ENCODE results near the gene RPH3AL. TPM values are rescaled to one million over a fixed set of nuclear protein-coding genes. Genes with fewer than 3 reads are reported as not detected.

RPH3AL gene
- total RNA-seq, 1 donor: 2.9 TPM

DNA sequence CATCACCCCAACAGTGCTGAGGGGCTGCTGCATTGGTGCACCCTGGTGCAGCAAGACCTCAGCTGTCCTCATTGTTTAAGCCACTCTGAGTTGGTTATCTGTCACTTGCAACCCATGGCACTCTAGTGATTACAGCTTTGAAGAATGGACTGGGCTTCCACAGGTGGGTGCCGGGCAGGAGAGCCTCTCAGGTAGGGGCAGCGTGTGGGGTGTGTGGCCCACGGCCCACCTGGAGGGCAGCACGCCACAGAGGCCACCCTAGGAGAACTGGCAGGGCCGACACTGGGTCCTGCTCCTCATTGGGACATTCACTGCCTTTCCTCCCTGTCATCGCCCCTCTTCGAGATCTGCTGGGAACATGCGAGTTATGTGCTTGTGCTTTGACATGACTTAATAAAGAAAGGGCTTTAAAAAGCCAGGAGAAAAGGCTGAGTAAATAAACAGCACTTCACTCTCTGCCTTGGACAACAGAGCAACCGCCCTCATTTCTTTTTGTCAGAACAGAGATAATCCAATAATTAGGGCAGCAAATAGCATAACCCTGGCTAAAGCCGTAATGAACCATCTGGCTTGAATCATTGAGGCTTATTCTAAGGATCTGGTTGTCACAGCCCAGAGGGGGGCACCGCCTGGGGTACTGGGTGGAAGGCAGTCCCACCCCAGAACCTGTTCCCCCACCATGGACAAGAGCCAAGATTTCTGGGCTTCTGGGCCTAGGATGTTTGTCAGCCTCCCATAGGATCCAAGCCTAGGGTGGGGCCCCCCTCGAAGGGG lies 174.1 kb downstream of the RPH3AL start:
- Histone ChIP-seq H3K4me3 (ENCODE audit: insufficient read depth, low read length) (no peak overlapping the region), H3K4me1 (ENCODE audit: insufficient read depth, low read length) (no peaks in the 10 kb centered on the region), H3K36me3 (ENCODE audit: insufficient read depth, low read length) (no peaks in the 10 kb centered on the region), H3K27ac (ENCODE audit: low read depth, low read length) (no peak overlapping the region), H3K4me2 (ENCODE audit: insufficient read depth, low read length) (no peak overlapping the region), H2AFZ (ENCODE audit: low read length) (no peak overlapping the region), H4K20me1 (ENCODE audit: insufficient read depth, low read length) (peaks cover 3% of the 10 kb centered on the region), H3K27me3 (ENCODE audit: insufficient read depth, low read length) (peaks cover 50% of the 10 kb centered on the region), H3K79me2 (ENCODE audit: insufficient read depth, low read length) (no peaks in the 10 kb centered on the region), H3K9me3 (ENCODE audit: low read depth, low read length) (no peaks in the 10 kb centered on the region)
- TF ChIP-seq, protein P1, sequence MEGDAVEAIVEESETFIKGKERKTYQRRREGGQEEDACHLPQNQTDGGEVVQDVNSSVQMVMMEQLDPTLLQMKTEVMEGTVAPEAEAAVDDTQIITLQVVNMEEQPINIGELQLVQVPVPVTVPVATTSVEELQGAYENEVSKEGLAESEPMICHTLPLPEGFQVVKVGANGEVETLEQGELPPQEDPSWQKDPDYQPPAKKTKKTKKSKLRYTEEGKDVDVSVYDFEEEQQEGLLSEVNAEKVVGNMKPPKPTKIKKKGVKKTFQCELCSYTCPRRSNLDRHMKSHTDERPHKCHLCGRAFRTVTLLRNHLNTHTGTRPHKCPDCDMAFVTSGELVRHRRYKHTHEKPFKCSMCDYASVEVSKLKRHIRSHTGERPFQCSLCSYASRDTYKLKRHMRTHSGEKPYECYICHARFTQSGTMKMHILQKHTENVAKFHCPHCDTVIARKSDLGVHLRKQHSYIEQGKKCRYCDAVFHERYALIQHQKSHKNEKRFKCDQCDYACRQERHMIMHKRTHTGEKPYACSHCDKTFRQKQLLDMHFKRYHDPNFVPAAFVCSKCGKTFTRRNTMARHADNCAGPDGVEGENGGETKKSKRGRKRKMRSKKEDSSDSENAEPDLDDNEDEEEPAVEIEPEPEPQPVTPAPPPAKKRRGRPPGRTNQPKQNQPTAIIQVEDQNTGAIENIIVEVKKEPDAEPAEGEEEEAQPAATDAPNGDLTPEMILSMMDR (IDR thresholded peaks at IDR 0.05; ENCODE audit: extremely low read depth, low read depth, low read length): no peak
- no peak for DNase-seq (ENCODE audit: insufficient read length, low spot score, missing footprints)

DNA sequence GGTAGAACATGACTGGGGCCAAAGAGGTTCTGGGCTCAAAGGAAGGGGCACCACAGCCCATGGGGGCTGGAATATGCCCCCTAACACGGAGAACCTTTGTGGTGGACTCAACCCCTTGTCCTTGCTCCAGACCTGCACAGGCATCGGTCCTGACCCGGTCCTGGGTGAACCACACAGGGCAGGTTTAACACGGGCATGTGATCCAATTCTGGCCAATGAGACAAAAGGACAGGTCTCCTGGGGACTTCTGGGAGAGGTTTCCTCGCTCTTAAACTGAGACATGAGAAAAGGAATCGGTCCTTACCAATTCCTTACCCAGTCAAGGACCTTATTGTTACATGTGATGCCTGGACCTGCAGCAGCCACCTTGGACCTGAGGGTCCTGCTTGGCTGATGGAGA lies 174.8 kb downstream of the RPH3AL start:
- no peak overlapping the region for H3K4me3 ChIP-seq (ENCODE audit: insufficient read depth, low read length)
- H3K4me1 ChIP-seq (ENCODE audit: insufficient read depth, low read length): no peaks in the 10 kb centered on the region
- H3K36me3 ChIP-seq (ENCODE audit: insufficient read depth, low read length): no peaks in the 10 kb centered on the region
- peaks cover 45% of the 10 kb centered on the region for H3K27me3 ChIP-seq (ENCODE audit: insufficient read depth, low read length)
- no peak overlapping the region for H3K4me2 ChIP-seq (ENCODE audit: insufficient read depth, low read length)
- no peak for DNase-seq (ENCODE audit: insufficient read length, low spot score, missing footprints)
- no peaks in the 10 kb centered on the region for H3K79me2 ChIP-seq (ENCODE audit: insufficient read depth, low read length)
- H3K27ac ChIP-seq (ENCODE audit: low read depth, low read length): no peak overlapping the region
- no peaks in the 10 kb centered on the region for H3K9me3 ChIP-seq (ENCODE audit: low read depth, low read length)
- H4K20me1 ChIP-seq (ENCODE audit: insufficient read depth, low read length): peaks cover 2% of the 10 kb centered on the region
- TF ChIP-seq, protein P1 (IDR thresholded peaks at IDR 0.05; ENCODE audit: extremely low read depth, low read depth, low read length): no peak
- no peak overlapping the region for H2AFZ ChIP-seq (ENCODE audit: low read length)

DNA sequence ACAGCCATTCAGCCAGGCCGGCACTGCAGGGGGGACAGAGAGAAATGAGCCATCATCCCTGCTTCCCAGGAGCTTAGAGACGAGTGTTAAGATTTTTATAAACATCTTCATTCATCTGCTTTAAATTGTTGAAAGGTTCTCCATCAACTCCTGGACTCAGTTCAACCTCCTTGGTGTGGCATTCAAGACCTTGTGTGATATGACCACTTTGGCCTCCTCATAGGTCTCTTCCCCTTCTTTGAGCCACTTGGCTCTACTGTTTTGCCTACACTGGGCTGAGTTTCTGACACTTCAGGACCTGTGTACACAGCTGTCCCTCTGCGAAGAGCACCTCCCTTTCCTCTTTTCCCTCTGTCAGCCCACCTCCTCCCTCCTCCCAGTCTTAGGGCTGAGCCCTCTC lies 175.5 kb downstream of the RPH3AL start:
- Histone ChIP-seq H3K4me2 (ENCODE audit: insufficient read depth, low read length) (no peak overlapping the region), H3K79me2 (ENCODE audit: insufficient read depth, low read length) (no peaks in the 10 kb centered on the region), H3K27ac (ENCODE audit: low read depth, low read length) (no peak overlapping the region), H3K36me3 (ENCODE audit: insufficient read depth, low read length) (no peaks in the 10 kb centered on the region), H3K9me3 (ENCODE audit: low read depth, low read length) (no peaks in the 10 kb centered on the region), H3K27me3 (ENCODE audit: insufficient read depth, low read length) (peaks cover 39% of the 10 kb centered on the region), H2AFZ (ENCODE audit: low read length) (no peak overlapping the region), H3K4me1 (ENCODE audit: insufficient read depth, low read length) (no peaks in the 10 kb centered on the region), H3K4me3 (ENCODE audit: insufficient read depth, low read length) (no peak overlapping the region), H4K20me1 (ENCODE audit: insufficient read depth, low read length) (no peaks in the 10 kb centered on the region)
- TF ChIP-seq, protein P1 (IDR thresholded peaks at IDR 0.05; ENCODE audit: extremely low read depth, low read depth, low read length): no peak
- DNase-seq (ENCODE audit: insufficient read length, low spot score, missing footprints): no peak

DNA sequence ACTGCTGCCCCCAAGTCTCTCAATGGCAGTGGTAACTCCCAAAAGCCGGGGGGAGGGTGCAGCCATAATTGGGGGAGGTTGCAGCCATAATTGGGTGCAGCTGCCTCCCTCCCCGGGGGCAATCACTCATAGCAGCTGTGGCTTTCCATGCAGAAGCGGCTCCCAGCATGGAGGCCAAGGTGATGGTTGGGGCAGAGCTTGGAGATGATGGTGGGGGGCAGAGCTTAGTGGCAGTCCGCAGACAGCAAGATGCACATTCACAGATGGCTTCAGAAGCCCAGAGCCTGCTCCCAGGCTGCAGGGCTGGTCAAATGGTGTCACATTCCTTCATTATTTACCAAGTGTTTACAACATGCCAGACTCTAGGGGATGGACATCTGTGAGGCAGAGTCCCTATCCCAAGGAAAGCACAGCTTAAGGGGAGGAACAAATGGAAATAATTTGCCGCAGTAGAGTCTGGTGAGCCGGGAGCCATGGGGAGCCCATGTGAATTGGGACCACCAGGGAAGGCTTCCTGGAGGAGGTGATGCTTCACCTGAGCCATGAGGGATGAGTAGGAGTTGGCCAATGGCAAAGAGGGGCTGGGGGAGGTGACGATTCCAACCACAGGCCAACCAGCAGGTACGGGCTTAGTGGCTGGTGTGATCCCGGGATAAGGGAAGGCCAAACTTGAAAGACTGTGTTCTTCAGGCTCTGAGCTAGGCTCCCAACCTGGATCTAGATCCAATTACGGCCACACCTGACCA lies 179.3 kb downstream of the RPH3AL start:
- peaks cover 9% of the 10 kb centered on the region for H3K27me3 ChIP-seq (ENCODE audit: insufficient read depth, low read length)
- no peak overlapping the region for H2AFZ ChIP-seq (ENCODE audit: low read length)

More for the DNA sequence above, 179.3 kb downstream of the RPH3AL start:
- Histone ChIP-seq H3K79me2 (ENCODE audit: insufficient read depth, low read length) (no peaks in the 10 kb centered on the region), H3K4me2 (ENCODE audit: insufficient read depth, low read length) (no peak overlapping the region), H3K9me3 (ENCODE audit: low read depth, low read length) (no peaks in the 10 kb centered on the region), H3K36me3 (ENCODE audit: insufficient read depth, low read length) (no peaks in the 10 kb centered on the region), H3K4me3 (ENCODE audit: insufficient read depth, low read length) (no peak overlapping the region), H4K20me1 (ENCODE audit: insufficient read depth, low read length) (no peaks in the 10 kb centered on the region), H3K4me1 (ENCODE audit: insufficient read depth, low read length) (no peaks in the 10 kb centered on the region), H3K27ac (ENCODE audit: low read depth, low read length) (no peak overlapping the region)
- TF ChIP-seq, protein P1 (IDR thresholded peaks at IDR 0.05; ENCODE audit: extremely low read depth, low read depth, low read length): no peak
- peak; percentile 65 for DNase-seq (ENCODE audit: insufficient read length, low spot score, missing footprints)

Data from osteoblast (primary cell).